IPS-NIHi7 (cell line): ENCODE data around the gene FABP3.
A peak's percentile ranks its signal among the peaks of the same experiment; 100 is the strongest.

Source experiments
- DNase-seq: peaks from one replicate; pipeline ENCODE4 v3.0.0; 2012; ENCODE audit warnings: mixed read lengths; ENCODE audit errors: extremely low spot score

Gene FABP3

GRCh38 chr1:31372051-31372450 lies 825 bp downstream of the FABP3 start:
- DNase-seq, result peak; percentile 8

DNA sequence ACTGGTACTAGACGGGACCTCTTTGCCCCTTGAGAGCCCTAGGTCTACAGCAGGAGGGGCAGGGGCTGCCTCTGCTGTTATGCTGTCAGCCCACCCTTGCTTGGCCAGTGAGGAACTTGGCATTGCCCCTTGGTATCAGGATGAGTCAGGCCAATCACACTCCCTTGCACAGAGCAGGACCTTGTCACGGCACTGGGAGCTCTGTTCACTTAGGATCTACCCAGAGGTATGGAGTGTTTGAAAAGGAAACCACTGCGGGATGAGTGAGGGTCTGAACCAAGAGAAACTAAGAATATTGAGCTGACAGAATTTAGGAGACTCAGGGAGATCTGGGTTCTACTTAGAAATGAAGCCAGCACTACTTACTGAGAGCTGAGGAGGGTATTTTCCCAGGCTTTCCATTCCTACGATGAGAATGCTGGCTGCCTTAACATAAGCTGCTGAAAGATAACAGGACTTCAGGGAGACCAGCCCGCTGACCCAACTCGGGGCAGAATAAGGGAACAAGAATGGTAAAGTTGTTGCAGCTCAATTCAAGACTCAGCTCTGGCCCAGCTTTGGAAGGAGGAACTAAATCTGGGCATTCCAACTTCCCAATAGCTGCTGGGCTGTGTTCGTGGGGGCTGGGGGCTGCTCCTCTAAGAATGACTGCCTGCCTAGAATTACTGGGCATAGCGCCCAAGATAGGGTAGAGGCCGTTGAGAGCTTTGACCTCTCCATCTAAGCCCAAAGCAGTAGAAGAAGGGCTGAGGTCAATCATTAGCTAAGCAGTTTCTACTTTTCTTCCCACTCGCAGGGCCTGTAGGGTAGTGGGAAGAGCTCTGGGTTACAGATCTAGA lies 1.5 kb downstream of the FABP3 start:
- DNase-seq, result no peak

GRCh38 chr1:31370565-31370964 lies 2.3 kb downstream of the FABP3 start:
- DNase-seq, result no peak

DNA sequence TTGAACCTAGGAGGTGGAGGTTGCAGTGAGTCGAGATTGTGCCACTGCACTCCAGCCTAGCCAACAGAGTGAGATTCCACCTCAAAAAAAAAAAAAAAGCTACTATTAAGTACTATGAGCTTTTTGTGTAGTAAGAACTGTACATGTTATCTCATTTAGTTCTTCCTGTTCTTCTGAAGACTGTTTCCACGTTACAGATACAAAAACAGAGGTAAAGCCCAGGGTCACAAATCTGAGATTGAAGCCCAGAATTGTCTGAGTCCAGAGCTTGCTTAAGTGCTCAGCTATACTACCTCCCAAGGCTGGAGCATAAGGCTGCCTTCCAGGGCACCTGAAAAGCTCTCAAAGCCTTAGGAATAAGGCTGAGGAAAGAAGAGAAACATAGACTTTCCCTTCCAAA lies 2.9 kb downstream of the FABP3 start:
- DNase-seq, result no peak

DNA sequence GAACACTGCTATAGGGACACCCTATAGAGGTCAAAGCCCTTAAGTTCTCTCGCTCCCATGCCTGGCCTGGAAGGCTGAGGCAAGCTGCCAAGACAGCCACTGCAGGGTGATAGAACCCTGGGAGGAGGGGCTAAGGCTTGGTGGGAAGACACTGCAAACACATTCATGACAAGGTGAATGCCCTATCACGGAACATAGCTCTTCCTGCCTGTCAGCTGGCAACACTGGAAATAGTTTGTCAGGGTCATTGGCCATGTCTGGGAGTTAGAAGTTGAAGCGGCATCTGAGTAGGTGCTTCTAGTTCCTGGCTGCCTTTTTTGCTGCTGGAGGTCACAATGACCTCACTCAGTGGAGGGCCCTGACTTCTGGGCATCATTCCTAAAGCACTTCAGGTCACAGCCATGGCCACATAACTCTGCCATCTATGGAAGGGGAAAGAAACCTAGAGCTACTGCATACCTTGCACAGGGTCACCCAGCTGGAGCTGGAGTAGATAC lies 4.2 kb downstream of the FABP3 start:
- no peak for DNase-seq

- DNase-seq, result peak; percentile 41
Measured at GRCh38 chr1:31366796-31367195, 6.1 kb downstream of the FABP3 start.

GRCh38 chr1:31364561-31365250 lies 8.2 kb downstream of the FABP3 start:
- no peak for DNase-seq

GRCh38 chr1:31362032-31362431 lies 10.8 kb downstream of the FABP3 start:
- DNase-seq, result no peak

DNA sequence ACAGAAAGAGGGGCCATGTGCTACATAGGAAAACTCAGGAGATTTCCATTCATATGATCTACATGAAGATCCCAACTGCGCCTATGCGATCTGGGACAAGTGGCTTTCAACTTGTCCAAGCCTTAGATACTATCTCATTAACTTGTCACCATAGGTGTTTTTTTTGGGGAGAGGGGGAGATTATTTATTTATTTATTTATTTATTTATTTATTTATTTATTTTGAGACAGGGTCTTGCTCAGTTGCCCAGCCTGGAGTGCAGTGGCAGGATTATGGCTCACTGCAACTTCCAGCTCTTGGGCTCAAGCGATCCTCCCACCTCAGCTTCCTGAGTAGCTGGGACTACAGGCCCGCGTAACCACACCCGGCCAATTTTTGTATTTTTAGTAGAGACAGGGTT lies 11.3 kb downstream of the FABP3 start:
- no peak for DNase-seq

GRCh38 chr1:31356427-31356826 lies 16.4 kb downstream of the FABP3 start:
- no peak for DNase-seq

DNA sequence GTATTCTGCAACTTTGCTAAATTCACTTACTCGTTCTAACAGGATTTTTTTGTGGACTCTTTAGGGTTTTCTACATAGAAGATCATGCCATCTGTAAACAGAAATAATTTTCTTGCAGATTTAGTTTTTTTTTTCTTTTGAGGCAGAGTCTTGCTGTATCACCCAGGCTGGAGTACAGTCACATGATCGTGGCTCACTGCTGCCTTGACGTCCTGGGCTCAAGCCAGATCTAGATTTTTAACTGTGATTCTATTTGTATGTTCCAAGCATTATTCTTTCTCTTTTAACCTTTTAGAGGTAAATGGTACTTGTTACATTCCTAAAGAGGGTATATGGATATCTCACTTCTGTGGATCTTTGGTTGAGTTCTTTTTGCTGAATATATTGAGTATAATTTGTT lies 18.6 kb downstream of the FABP3 start:
- DNase-seq, result no peak

GRCh38 chr1:31348449-31348848 lies 24.4 kb downstream of the FABP3 start:
- DNase-seq, result no peak

GRCh38 chr1:31346785-31347184 lies 26.1 kb downstream of the FABP3 start:
- DNase-seq, result no peak

- no peak for DNase-seq
Measured at GRCh38 chr1:31345635-31346034, 27.2 kb downstream of the FABP3 start.

DNA sequence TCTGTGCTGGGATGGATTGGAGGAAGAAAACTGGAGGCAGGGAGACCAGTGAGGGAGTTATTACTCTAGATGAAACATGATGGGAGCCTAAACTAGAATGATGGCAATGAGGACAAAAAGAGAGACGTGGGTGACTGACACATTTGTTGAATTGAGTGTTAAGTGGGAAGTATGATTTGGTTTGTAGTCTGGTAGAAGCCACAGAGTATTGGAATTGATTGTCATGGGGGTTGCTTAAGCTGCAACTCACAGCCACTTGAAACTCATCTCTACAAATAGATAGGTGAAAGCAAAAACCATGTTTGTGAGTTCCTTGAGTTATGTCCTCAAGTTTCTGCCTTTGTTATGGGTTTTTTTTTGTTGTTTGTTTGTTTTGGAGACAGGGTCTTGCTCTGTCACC lies 28.4 kb downstream of the FABP3 start:
- DNase-seq, result no peak

- no peak for DNase-seq
Measured at GRCh38 chr1:31336687-31337467, 36.0 kb downstream of the FABP3 start.

DNA sequence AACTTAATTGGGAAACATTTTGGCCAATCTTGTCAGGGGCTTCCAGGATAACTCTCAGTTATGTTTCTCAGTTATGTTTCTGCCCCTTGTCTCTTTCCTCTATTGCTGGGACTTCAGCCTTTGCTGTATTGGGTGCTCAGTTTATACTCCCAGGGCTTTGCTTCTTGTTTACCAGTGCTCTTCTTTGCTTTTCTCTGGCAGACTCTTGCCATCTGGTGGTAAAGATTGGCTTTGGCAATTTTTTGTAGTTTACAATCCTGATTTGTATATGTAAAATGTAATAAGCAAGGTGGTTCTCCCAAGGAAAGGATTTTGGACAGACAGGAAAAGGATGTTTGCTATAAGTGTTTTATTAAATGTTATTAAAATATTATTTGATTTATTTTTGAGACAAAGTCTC lies 37.9 kb downstream of the FABP3 start:
- peak; percentile 53 for DNase-seq

- DNase-seq, result no peak
Measured at GRCh38 chr1:31327381-31327780, 45.5 kb downstream of the FABP3 start.

- DNase-seq, result no peak
Measured at GRCh38 chr1:31326461-31326860, 46.4 kb downstream of the FABP3 start.

- no peak for DNase-seq
Measured at GRCh38 chr1:31324992-31325391, 47.9 kb downstream of the FABP3 start.

GRCh38 chr1:31324093-31324492 lies 48.8 kb downstream of the FABP3 start:
- no peak for DNase-seq

GRCh38 chr1:31318146-31318545 lies 54.7 kb downstream of the FABP3 start:
- no peak for DNase-seq
